Stimulated activated CD4-positive, alpha-beta T cell treated with anti-CD3 and anti-CD28 coated beads, Interleukin-12 subunit alpha, Interleukin-12 subunit beta, amount 100 ng/mL, for 24 hours (primary cell): ENCODE measurements around the gene SLC5A5.
A peak's percentile ranks its signal among the peaks of the same experiment; 100 is the strongest.

Experiments used
- DNase-seq, 2 experiments: peaks; one replicate each; pipeline ENCODE4 v3.0.0-alpha.2; 2020; ENCODE audit warnings: low read depth in 2 of 2

SLC5A5 gene

GRCh38 chr19:17871878-17872250, at the start of gene SLC5A5:
TSS of gene SLC5A5 (plus strand) at chr19:17871945. CDS start at chr19:17872320, 375 bp downstream.
- DNase-seq: no peak

GRCh38 chr19:17824339-17824738, 47.4 kb upstream of the SLC5A5 start:
- no peak for DNase-seq

DNA sequence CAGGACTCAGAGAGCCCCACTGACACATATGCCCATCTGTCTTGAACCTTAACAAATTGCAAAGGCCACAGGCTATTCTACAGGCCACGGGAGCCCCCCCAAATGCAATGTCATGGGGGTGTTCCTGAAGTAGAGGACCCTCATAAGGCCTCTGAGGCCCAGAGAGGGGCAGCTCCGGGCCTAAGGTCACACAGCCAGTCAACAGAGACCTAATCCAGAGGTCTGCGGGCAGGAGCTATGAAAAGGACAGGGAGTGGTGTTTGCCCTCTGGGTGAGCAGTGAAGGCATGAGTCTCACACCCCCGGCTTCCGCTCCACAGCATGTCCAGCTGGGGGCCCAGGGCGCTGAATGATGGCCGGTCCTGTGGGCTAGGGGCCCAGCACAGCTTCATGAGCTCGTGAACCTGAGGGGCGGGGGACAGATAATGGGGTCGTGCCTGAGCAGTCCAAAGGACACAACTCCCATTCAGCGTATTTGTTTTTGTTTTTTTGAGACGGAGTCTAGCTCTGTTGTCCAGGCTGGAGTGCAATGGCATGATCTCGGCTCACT, 45.2 kb upstream of the SLC5A5 start:
- no peak for DNase-seq

DNA sequence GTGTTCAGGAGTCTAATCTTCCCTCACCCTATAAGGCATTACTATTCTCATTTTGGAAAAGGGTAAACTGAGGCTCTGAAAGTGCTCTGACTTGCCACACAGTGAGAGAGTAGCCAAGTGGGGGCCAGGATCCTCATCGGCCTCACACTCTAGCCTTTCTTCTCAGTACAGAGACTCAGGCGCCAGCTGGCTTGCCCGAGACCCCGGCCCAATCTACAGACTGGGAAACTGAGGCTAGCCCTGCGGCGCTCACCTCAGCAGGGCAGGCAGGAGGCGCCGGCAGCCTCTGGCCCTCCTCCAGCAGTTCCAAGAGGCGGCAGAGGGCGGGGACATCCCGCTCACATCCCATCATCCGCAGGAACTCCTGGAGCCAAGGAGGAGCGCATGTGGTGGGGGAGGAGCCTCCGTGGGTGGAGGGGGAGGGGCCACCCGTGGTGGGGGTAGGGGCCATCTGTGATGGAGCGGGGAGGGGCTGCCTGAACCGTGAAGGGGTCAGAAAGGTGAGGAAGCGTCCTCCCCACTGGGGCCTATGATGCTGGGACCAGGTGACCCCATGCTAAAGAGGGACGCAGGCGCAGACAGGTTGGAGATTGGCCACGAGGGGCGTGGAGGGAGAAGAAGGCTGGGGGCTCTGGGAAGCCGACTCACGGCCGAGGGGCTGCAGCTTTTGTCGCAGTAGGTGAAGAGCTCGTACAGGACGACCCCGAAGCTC, 41.7 kb upstream of the SLC5A5 start:
- DNase-seq: no peak

DNA sequence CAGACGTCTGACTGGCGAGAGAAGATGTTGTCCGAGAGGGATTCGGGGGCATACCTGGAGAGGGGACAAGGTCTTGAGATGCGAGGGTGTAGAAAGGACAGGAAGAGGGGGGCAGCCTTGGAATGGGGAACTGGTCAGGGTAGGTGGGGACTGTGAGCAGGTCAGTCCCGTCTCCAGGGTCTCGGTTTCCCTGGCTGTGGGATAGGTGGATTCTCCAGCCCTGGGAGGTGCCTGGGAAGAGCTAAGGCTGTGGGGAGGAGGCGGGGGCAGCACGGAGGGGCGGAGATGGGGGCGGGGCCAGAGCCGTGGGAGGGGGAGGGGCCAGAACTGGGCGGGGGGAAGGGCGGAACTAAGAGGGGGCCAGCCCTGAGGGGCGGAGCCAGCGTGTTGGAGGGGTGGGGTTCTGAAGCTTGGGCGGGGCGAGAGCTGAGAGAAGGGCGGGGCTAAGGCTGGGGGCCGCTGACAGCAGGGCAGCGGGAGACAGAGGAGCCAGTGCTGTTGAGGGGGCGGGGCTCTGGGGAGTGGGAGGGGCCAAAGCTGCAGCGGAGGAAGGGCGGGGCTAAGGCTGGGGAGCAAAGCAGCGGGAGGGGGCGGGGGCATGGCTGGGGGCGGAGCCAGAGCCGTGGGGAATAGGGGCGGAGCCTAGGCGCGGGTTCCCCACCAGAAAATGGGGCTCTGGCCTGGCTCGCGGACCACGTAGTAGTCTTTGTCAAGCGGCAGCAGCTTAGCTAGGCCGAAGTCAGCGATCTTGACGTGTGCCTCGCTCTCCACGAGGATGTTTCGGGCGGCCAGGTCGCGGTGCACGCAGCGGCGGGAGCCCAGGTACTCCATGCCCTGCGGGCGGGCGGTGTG, 41.0 kb upstream of the SLC5A5 start:
- peak; percentile 45 to 52 for DNase-seq

GRCh38 chr19:17831419-17831888, 40.3 kb upstream of the SLC5A5 start:
- no peak for DNase-seq

DNA sequence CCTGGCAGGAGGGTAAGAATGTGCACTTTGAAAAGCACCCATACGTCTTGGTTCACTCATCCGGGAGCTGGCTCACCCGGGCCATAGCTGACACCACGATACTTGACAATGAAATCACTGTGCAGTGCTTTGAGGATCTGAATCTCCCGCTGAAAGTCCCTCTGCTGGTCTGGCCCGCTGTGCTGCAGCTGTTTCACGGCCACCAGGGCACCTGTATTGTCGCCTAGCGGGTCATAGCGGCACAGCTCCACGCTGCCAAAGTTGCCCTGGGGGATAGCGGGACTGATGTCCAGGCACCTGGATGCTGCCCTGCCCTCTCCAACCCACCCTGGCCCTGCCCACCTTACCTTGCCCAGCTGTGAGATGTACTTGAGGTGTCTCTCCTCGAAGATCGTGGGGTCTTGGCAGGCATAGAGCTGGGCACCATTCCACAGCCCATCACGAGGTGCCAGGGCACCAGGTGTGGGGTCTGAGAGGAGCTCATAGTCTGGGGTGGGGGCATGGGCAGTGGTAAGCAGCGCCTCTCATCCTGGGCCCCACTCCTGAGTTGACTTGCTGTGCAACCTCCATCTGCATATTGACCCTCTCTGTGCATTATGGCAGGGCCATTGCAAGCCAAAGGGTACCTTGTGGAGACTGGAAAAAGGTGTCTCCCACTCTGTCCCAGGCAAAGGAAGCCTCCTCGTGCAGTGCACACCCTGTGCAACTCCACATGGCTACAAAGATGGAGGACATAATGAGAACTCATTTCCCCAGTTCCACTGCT, 39.1 kb upstream of the SLC5A5 start:
- DNase-seq: no peak

DNA sequence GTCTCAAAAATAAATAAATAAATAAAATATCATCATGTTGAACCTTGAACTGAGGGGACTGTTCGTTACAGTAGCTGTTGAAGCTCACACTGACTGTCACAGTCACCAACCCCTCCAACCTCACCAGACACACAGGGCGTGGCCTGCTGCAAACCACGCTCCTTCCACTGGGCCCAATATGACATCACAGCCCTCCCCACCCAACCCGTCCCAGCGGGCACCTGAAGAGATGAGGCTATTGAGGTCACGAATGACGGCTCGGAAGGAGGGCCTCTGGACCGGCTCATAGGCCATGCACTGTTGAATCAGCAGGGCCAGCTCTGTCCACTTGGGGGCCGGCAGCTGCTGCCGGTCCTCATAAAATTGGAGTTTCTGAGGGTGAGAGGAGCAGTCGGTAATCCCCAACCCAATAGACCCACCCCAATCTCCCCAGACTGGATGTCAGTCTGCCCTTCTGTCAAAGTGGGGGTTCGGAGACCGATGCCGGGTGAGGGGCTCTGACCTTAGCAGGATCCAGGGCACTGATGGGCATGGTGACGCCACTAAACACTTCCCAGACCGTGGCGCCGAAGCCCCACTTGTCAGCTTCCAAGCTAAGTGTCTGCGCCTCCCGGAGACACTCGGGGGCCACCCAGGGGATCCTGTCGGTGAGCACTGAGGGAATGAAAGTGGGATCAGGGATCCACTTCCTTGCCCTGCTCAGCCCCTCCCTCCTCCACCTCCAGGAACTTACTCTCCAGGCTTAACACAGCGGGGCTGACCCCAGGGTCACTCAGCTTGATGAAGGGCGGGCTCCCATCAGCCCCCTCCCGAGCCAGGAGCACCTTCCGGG, 37.2 kb upstream of the SLC5A5 start:
- DNase-seq: no peak

- DNase-seq: no peak
Measured at GRCh38 chr19:17835182-17836006, 36.4 kb upstream of the SLC5A5 start.

GRCh38 chr19:17836530-17836929, 35.2 kb upstream of the SLC5A5 start:
- no peak for DNase-seq

- no peak for DNase-seq
Measured at GRCh38 chr19:17837972-17838371, 33.8 kb upstream of the SLC5A5 start.

DNA sequence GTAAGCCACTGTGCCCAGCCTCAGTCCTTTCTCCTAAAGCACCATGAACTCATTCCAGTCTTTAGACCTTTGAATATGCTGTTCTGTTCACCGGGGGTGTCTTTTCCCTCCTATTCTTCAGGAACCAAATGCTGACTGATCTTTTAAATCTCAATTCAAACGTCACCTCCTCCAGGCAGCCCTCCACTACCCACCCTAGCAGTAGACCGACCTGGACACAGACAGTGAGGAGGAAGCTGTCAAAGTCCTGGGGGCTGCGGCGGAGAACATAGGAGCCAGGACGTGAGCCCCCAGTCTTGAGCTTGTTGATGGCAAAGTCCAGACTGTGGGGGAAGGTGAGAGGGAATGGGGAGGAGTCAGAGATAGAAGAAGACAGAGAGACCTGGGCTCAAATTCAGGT, 31.7 kb upstream of the SLC5A5 start:
- DNase-seq: no peak

DNA sequence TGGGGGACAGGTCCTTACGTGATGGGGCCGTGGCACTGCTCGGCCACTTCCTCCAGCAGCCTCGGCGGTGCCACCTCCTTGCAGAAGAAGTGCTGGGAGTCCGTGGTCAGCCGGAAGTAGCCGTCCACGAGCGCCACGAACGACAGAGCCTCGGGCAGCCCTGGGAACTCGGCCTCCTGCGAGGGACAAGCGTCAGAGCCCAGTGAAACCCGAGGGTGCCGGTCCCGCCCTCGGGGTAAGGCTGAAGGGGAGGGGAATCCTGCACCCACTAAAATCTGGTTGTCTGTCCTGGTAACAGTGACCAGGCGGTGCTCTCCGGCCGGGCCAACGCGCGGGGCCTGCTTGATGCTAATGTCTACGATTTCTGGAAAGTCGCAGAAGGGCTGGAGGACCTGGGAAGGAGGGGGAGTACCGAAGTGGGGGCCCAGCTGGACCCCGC, 30.4 kb upstream of the SLC5A5 start:
- DNase-seq: no peak

DNA sequence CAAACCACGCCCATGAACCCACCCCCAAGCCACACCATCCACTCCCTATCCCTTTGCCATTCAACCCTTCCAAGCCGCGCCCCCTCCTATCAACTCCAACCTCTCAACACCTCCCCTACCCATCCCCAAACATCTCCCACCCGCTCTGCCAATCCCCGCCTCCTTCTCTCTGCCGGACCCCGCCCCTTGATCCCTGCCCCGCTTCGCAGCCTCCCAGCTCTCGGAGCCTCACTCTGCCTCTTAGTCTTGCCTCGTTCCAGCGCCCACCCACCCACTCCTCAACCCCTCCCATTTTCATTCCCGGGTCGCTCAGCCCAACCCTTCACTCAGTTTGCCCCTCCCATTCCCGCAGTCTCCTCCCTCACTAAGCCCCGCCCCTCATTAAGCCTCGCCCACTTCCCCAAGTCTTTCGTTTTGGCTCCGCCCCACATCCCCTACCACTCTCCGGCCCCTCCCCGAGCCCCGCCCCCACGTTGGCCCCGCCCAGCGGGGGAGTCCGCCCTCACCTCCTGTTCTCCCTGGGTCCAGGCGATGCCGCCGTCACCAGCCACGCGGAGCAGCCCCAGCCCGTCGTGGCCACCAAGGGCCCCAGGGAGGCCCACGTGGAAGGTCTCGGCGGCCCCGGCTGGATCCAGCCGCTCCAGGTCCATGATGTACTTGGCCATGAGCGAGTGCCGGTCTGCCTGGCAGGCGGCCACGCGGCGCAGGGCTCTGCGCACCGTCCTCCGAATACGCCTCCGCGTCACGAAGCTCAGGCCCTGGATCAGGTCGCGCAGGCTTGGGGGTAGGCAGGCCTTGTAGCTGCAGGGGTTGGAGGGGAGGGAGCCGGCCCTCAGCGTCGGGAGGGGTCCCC, 29.7 kb upstream of the SLC5A5 start:
- DNase-seq: peak in 1 of 2 experiments; percentile 74

- DNase-seq: no peak
Measured at GRCh38 chr19:17842663-17843291, 29.0 kb upstream of the SLC5A5 start.

DNA sequence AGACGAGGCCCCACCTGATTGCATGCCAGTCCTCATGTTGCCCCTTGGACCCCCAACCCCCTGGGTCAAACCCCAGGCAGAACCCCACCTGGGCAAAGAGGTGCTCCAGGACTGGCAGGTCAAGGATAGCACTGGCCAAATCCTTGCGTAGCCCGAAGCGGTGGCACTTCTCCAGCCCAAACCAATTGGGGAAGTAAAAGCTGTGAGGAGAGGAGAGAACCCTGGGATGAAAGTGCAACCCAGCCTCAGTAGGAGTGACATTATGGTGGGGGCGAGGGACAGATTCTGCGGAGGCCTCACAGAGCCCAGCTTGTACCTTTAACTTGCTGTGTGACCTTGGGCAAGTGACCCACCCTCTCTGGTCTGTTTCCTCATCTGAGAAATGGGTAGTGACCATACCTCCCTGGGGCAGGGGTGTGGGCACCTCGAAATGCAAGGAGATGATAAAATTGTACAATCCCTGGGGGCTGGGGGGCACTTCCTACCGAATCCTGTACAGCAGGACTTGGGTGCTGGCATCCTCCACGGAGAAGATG, 28.4 kb upstream of the SLC5A5 start:
- no peak for DNase-seq

- no peak for DNase-seq
Measured at GRCh38 chr19:17843908-17844490, 27.7 kb upstream of the SLC5A5 start.

DNA sequence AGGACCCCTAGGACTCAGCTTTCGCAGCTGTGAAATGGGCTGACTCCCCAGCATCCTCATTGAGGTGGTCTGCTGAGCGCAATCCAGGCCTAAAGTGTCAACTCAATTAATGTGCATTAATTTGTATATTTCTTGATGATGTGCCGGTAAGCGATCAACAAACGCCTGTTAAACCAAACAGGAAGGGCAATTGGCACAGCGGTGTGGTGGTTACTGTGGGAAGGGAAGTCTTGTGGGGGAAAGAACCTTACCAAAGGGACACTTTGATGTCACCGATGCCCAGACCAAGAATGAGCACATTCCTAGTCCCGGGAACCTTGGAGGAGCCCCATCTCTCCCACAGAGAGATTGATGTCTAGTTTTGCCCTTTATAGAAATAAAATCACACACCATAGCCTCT, 25.6 kb upstream of the SLC5A5 start:
- no peak for DNase-seq
